H9 (cell line): ENCODE results near the gene ZCCHC13. TPM values are rescaled to one million over a fixed set of nuclear protein-coding genes. Genes with fewer than 3 reads are reported as not detected.
A peak's percentile ranks its signal among the peaks of the same experiment; 100 is the strongest.

ENCODE experiments used
- DNase-seq: peaks from one replicate; pipeline ENCODE4 v3.0.0-alpha.2; 2017
- H2AFZ ChIP-seq: one replicate; pipeline ENCODE4 v1.6.1; 2013; ENCODE audit warnings: mild to moderate bottlenecking, low read length, control low read depth, moderate library complexity
- H2AK5ac ChIP-seq: 2 replicates; pipeline ENCODE4 v1.6.1; 2013; ENCODE audit warnings: low read length, control low read depth, mixed read lengths; ENCODE audit not compliant: insufficient read length
- H2BK120ac ChIP-seq: one replicate; pipeline ENCODE4 v1.6.1; 2013; ENCODE audit warnings: low read depth, mild to moderate bottlenecking, low read length, control low read depth, inconsistent platforms; ENCODE audit not compliant: poor library complexity, severe bottlenecking
- H2BK12ac ChIP-seq: 2 replicates; pipeline ENCODE4 v1.6.1; 2013; ENCODE audit warnings: low read length, control low read depth, mixed read lengths, low read depth; ENCODE audit not compliant: insufficient read length
- H2BK15ac ChIP-seq: 2 replicates; pipeline ENCODE4 v1.6.1; 2013; ENCODE audit warnings: low read depth, low read length, control low read depth
- H2BK20ac ChIP-seq: one replicate; pipeline ENCODE4 v1.6.1; 2013; ENCODE audit warnings: low read depth, mild to moderate bottlenecking, low read length, control low read depth, inconsistent platforms; ENCODE audit not compliant: poor library complexity, severe bottlenecking
- H2BK5ac ChIP-seq: 2 replicates; pipeline ENCODE4 v1.6.1; 2013; ENCODE audit warnings: low read length, control low read depth, mixed read lengths; ENCODE audit not compliant: insufficient read length
- H3K14ac ChIP-seq: 2 replicates; pipeline ENCODE4 v1.6.1; 2013; ENCODE audit warnings: low read length, control low read depth; ENCODE audit not compliant: insufficient read depth
- H3K18ac ChIP-seq: 2 replicates; pipeline ENCODE4 v1.6.1; 2013; ENCODE audit warnings: low read depth, mild to moderate bottlenecking, mixed read lengths, low read length, control low read depth; ENCODE audit not compliant: insufficient read length
- H3K23ac ChIP-seq: 2 replicates; pipeline ENCODE4 v1.6.1; 2013; ENCODE audit warnings: low read length, control low read depth, mixed read lengths, low read depth; ENCODE audit not compliant: insufficient read length
- H3K23me2 ChIP-seq: 2 replicates; pipeline ENCODE4 v1.6.1; 2013; ENCODE audit warnings: low read depth, mild to moderate bottlenecking, mixed read lengths, low read length, control low read depth; ENCODE audit not compliant: insufficient read length, poor library complexity, severe bottlenecking
- H3K27ac ChIP-seq: 2 replicates; pipeline ENCODE4 v1.5.1; 2013; ENCODE audit warnings: low read length, control low read depth, mixed read lengths, low read depth; ENCODE audit not compliant: insufficient read length
- H3K27me3 ChIP-seq: 2 replicates; pipeline ENCODE4 v1.6.1; 2013; ENCODE audit warnings: low read length, control low read depth, inconsistent platforms; ENCODE audit not compliant: insufficient read depth
- H3K4ac ChIP-seq: 2 replicates; pipeline ENCODE4 v1.6.1; 2013; ENCODE audit warnings: low read depth, mild to moderate bottlenecking, control low read depth, inconsistent platforms, low read length, moderate library complexity
- H3K4me1 ChIP-seq: 2 replicates; pipeline ENCODE4 v1.6.1; 2013; ENCODE audit warnings: low read length, control low read depth, inconsistent platforms; ENCODE audit not compliant: insufficient read depth
- H3K4me2 ChIP-seq: 2 replicates; pipeline ENCODE4 v1.6.1; 2013; ENCODE audit warnings: low read length, control low read depth, mixed read lengths; ENCODE audit not compliant: insufficient read length, insufficient read depth
- H3K56ac ChIP-seq: 2 replicates; pipeline ENCODE4 v1.6.1; 2013; ENCODE audit warnings: low read depth, mild to moderate bottlenecking, mixed read lengths, low read length, control low read depth; ENCODE audit not compliant: insufficient read length
- H3K79me1 ChIP-seq: 2 replicates; pipeline ENCODE4 v1.6.1; 2013; ENCODE audit warnings: low read depth, mild to moderate bottlenecking, moderate library complexity, low read length, control low read depth, inconsistent platforms; ENCODE audit not compliant: insufficient read depth, poor library complexity, severe bottlenecking
- H3K79me2 ChIP-seq: 2 replicates; pipeline ENCODE4 v1.6.1; 2013; ENCODE audit warnings: low read length, control low read depth, inconsistent platforms; ENCODE audit not compliant: insufficient read depth
- H3K9ac ChIP-seq: 2 replicates; pipeline ENCODE4 v1.6.1; 2013; ENCODE audit warnings: low read length, control low read depth, mixed read lengths; ENCODE audit not compliant: insufficient read length; ENCODE audit errors: extremely low read depth
- H3K9me3 ChIP-seq: one replicate; pipeline ENCODE4 v1.6.1; 2013; ENCODE audit warnings: low read depth, low read length, inconsistent platforms; ENCODE audit not compliant: control insufficient read depth
- H3T11ph ChIP-seq: one replicate; pipeline ENCODE4 v1.6.1; 2013; ENCODE audit warnings: mild to moderate bottlenecking, low read length, control low read depth, inconsistent platforms
- H4K20me1 ChIP-seq: one replicate; pipeline ENCODE4 v1.6.1; 2013; ENCODE audit not compliant: control insufficient read depth, insufficient read length, insufficient read depth
- H4K5ac ChIP-seq: 2 replicates; pipeline ENCODE4 v1.6.1; 2013; ENCODE audit warnings: low read depth, mild to moderate bottlenecking, mixed read lengths, low read length, control low read depth; ENCODE audit not compliant: insufficient read length
- H4K8ac ChIP-seq: replicated peaks from 2 replicates; pipeline ENCODE4 v1.6.1; 2013; ENCODE audit warnings: low read length, control low read depth, mixed read lengths, low read depth; ENCODE audit not compliant: insufficient read length
- H4K91ac ChIP-seq: 2 replicates; pipeline ENCODE4 v1.6.1; 2013; ENCODE audit warnings: low read depth, mild to moderate bottlenecking, moderate library complexity, mixed read lengths, low read length, control low read depth; ENCODE audit not compliant: insufficient read length
- H3K27ac Mint-ChIP-seq, 3 experiments: 2 replicates in 2 of 3; 3 replicates in 1 of 3; pipeline ENCODE4 v1.8.0; 2020 to 2021; ENCODE audit warnings: mixed read lengths in 3 of 3, mild to moderate bottlenecking in 1 of 3, moderate library complexity in 1 of 3
- H3K27me3 Mint-ChIP-seq: 2 replicates; pipeline ENCODE4 v1.8.0; 2021; ENCODE audit warnings: low read depth, mild to moderate bottlenecking, moderate library complexity, mixed read lengths
- H3K36me3 Mint-ChIP-seq, 3 experiments: 2 replicates in 2 of 3; 3 replicates in 1 of 3; pipeline ENCODE4 v1.8.0; 2020 to 2021; ENCODE audit warnings: low read depth in 3 of 3, mixed read lengths in 3 of 3; ENCODE audit not compliant: insufficient read depth in 1 of 3
- H3K4me1 Mint-ChIP-seq, 2 experiments: 2 replicates each; pipeline ENCODE4 v1.8.0; 2020; ENCODE audit warnings: mixed read lengths in 2 of 2
- H3K4me3 Mint-ChIP-seq, 2 experiments: 2 replicates in 1 of 2; 3 replicates in 1 of 2; pipeline ENCODE4 v1.8.0; 2020 to 2021; ENCODE audit warnings: mild to moderate bottlenecking in 2 of 2, mixed read lengths in 2 of 2, moderate library complexity in 1 of 2
- H3K9me3 Mint-ChIP-seq, 2 experiments: 2 replicates in 1 of 2; 3 replicates in 1 of 2; pipeline ENCODE4 v1.8.0; 2020; ENCODE audit warnings: mild to moderate bottlenecking in 2 of 2, mixed read lengths in 2 of 2, moderate library complexity in 1 of 2
- CTCF ChIP-seq: fragments of 200-600 bp; sonication (generic); conservative IDR thresholded peaks from 3 replicates; pipeline ENCODE4 v1.8.0; 2021; ENCODE audit warnings: antibody characterized with exemption, mild to moderate bottlenecking
- WGBS: extraction: QIAGEN DNeasy Blood & Tissue Kit; methylation state at CpG from one replicate; pipeline ENCODE4 v1.1.7; 2013; ENCODE audit warnings: missing lambda C conversion rate, low lambda C conversion rate, mixed read lengths; ENCODE audit not compliant: insufficient read length; ENCODE audit errors: extremely low coverage; 5-methylcytosine and 5-hydroxymethylcytosine counted together
- total RNA-seq: library from RNA; stranded (reverse); gene quantifications from 2 replicates; pipeline ENCODE4 v1.2.1, GENCODE V29; 2021

ZCCHC13 gene
- total RNA-seq, 1 experiment from 2014 or later, result not detected

DNA sequence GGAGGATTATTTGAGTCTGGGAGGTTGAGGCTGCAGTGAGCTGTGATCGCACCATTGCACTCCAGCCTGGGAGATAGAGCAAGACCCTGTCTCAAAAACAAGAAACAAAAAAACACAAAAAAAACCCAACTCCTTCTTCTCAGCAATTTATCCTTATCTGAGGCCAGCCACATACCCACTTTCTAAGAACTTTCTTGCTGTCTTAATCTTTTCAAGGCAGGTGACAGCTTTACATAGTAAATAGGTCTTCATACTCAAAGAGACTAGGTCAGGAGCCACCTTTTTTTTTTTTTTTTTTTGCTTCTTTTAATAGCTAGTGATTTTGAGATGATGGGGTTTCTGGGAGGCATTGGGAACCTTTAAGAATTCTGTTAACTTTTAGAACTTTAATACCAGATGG lies 26.1 kb upstream of the ZCCHC13 start:
- no peaks in the 10 kb centered on the region for H3K27me3 Mint-ChIP-seq
- Histone ChIP-seq H2BK12ac (no peak overlapping the region), H3K18ac (no peak overlapping the region), H2AFZ (no peak overlapping the region), H4K20me1 (no peaks in the 10 kb centered on the region), H3K27ac (no peak overlapping the region), H2AK5ac (no peak overlapping the region), H3K14ac (no peak overlapping the region), H3K4me2 (no peak overlapping the region), H3K79me1 (peaks cover 5% of the 10 kb centered on the region), H3T11ph (no peak overlapping the region), H3K79me2 (peaks cover 3% of the 10 kb centered on the region; the same call in 1 of the 2 replicates), H3K23ac (no peak overlapping the region), H4K91ac (no peak overlapping the region), H3K4me1 (peaks cover 14% of the 10 kb centered on the region), H2BK120ac (no peak overlapping the region), H3K27me3 (no peaks in the 10 kb centered on the region), H2BK20ac (no peak overlapping the region), H2BK5ac (no peak overlapping the region), H3K9me3 (no peaks in the 10 kb centered on the region), H4K8ac (no peak overlapping the region), H3K9ac (no peak overlapping the region), H2BK15ac (no peak overlapping the region), H4K5ac (no peak overlapping the region), H3K23me2 (no peaks in the 10 kb centered on the region), H3K56ac (no peak overlapping the region), H3K4ac (no peak overlapping the region)
- no peak for DNase-seq
- TF ChIP-seq CTCF, result no peak
- peak overlapping the region in 2 of 3 experiments; percentile 72 to 73; a peak in 2 of 7 replicates for H3K27ac Mint-ChIP-seq
- no peak overlapping the region for H3K4me3 Mint-ChIP-seq
- no peaks in the 10 kb centered on the region for H3K9me3 Mint-ChIP-seq
- H3K4me1 Mint-ChIP-seq, result peaks cover 29 to 37% of the 10 kb centered on the region in 2 experiments
- peaks cover 63 to 86% (median 78%) of the 10 kb centered on the region in 3 experiments; a peak in 6 of 7 replicates for H3K36me3 Mint-ChIP-seq
- WGBS, result no CpG with 5 or more reads among the region's 1 CpG
